Dermis microvascular lymphatic vessel endothelial cell (primary cell): ENCODE data around the gene CELF3. TPM values are rescaled to one million over a fixed set of nuclear protein-coding genes. Genes with fewer than 3 reads are reported as not detected.
"Not testable (repeated sequence)": the region's sequence is repeated elsewhere in the genome, so short reads cannot be mapped to it uniquely, and the experiment has no call there.

Source experiments
- DNase-seq, 2 donors: peaks; one replicate each; pipeline versions ENCODE4 v3.0.0 to v3.0.0-alpha.2; 2010; ENCODE audit warnings: low read depth in 2 of 2
- total RNA-seq: library from RNA; depleted of rRNA; stranded (reverse); fragments of >200 nt; gene quantifications from 2 replicates; pipeline ENCODE4 v1.2.1, GENCODE V29; 2014

Gene CELF3
- total RNA-seq, 1 donor from 2014 or later: not detected

- DNase-seq: no peak
Measured at GRCh38 chr1:151703813-151704212, 12.8 kb downstream of the CELF3 start.

- DNase-seq: no peak
Measured at GRCh38 chr1:151702936-151703335, 13.7 kb downstream of the CELF3 start.

GRCh38 chr1:151701515-151701914 is 15.1 kb downstream of the CELF3 start:
- DNase-seq: no peak

DNA sequence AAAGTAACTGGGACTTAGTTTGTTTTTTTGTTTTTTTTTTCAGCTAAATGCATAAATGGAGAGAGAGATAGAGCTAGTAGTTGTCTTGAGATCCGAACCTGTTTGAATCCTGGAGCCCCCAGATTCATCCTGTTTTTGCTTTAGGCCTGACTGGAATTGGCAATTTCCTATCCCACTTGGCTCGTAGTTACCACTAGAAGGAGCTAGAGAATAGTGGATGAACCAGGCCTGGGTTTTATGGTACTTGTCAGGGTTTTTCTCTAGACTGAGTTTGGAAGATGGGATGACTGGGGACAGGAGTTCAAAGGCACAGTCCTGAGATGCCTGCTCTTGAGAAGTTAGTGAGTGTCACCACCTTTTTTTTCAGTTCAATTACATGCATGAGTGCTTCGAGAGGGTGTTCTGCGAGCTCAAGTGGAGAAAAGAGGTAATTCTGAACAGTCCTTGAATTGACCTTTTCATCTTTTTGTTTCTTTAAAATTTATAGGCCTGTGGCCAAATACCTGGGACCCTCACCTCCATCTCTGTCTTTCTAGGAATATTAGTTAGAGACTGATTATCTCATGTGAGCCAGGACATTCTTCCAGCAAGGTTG is 23.4 kb downstream of the CELF3 start:
- DNase-seq: peak; percentile 46 to 65

GRCh38 chr1:151692226-151692625 is 24.4 kb downstream of the CELF3 start:
- peak in 1 of 2 donors; percentile 17 for DNase-seq

DNA sequence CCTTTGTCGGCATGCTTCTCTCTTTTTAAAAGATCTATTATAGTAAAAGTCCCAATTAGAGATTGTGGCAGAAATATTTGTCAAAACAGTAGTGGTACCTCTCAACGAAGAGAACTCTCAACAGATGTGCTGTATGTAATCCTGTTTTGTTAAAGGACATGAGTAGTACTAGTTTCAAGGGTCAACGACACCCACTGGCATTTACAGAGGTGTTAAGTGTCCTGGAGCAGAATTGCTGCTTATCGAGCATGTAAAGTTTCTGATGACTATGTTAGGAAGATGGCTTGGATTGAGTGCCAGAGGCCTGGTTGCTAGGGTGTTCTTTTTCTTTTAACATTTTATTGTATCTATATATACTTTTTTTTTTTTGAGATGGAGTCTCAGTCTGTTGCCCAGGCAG is 27.1 kb downstream of the CELF3 start:
- DNase-seq: no peak

DNA sequence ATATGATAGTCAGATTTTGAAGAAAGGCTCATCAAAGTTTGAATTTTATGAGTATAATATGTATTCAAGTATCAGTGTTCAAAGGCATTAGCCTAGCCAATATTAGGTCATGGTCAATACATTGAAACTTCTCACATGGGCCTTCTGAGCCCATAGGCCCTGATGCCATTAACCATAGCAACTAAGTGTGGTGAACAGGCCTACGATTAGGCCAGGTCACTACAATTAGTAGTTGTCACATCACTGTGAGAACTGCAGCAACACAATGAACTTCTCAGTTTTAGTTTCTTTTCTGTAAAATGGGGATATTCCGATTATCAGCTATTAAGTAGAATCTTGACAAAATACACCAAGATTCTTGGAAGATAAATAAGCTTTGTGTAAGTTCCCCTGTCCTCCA is 30.0 kb downstream of the CELF3 start:
- no peak for DNase-seq

- no peak for DNase-seq
Measured at GRCh38 chr1:151684128-151684527, 32.5 kb downstream of the CELF3 start.

GRCh38 chr1:151682901-151683300 is 33.7 kb downstream of the CELF3 start:
- not testable (repeated sequence) for DNase-seq

- DNase-seq: no peak
Measured at GRCh38 chr1:151681923-151682322, 34.7 kb downstream of the CELF3 start.

DNA sequence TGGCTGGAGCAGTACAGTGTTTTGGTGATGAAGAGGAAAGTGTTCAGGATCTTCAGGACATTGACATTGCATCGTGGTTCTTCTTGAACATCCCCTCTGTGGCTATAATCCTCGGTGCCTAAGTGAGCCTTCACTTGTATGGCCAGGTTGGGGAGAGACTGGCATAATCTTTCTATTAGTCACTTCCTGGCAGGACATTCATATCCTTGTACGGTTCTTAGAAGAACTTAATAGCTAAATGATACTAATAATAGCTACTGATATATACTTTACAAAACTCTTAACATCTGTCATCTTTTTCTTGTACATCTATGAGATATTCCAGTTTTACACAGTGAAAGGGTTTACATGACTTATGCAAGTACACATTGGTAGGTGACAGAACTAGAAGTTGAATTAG is 35.8 kb downstream of the CELF3 start:
- peak in 1 of 2 donors; percentile 84 for DNase-seq

GRCh38 chr1:151680391-151680790 is 36.2 kb downstream of the CELF3 start:
- DNase-seq: peak in 1 of 2 donors; percentile 23

DNA sequence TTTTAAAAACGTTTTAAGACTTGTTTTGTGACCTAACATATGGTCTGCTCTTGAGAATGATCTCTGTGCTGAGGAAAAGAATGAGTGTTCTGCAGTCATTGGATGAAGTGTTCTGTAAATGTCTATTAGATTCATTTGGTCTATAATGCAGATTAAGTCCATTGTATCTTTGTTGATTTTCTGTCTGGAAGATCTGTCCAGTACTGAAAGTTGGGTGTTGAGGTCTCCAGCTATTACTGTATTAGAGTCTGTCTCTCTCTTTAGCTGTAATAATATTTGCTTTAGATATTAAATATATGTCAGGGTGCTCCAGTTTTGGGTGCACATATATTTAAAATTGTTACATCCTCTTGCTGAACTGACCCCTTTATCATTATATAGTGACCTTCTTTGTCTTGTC is 43.2 kb downstream of the CELF3 start:
- no peak for DNase-seq

DNA sequence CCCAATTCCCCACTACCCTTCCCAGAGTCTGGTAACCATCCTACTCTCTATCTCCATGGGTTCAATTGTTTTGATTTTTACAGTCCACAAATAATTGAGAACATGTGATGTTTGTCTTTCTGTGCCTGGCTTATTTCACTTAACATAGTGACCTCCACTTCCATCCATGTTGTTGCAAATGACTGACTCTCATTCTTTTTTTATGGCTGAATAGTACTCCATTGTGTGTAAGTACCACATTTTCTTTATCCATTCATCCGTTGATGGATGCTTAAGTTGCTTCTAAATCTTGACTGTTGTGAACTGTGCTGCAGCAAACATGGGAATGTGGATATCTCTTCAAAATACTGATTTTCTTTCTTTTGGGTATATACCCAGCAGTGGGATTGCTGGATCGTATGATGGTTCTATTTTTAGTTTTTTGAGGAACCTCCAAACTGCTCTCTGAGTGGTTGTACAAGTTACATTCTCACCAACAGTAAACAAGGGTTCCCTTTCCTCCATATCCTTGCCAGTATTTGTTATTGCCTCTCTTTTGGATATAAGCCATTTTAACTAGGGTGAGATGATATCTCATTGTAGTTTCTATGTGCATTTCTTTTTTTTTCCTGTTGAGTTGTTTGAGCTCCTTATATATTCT is 46.4 kb downstream of the CELF3 start:
- DNase-seq: not testable (repeated sequence)

GRCh38 chr1:151668090-151668489 is 48.5 kb downstream of the CELF3 start:
- no peak for DNase-seq

- peak in 1 of 2 donors; percentile 49 for DNase-seq
Measured at GRCh38 chr1:151661751-151662150, 54.9 kb downstream of the CELF3 start.

- DNase-seq: no peak
Measured at GRCh38 chr1:151655371-151655770, 61.2 kb downstream of the CELF3 start.

- DNase-seq: no peak
Measured at GRCh38 chr1:151653397-151653796, 63.2 kb downstream of the CELF3 start.

Other genes with a start within 250 kb of the CELF3 start
- gene CGN, start 205.4 kb downstream of the CELF3 start, total RNA-seq: 0.13 TPM in 2 replicates
- 3.9 TPM in 2 replicates for gene TUFT1, start 176.5 kb downstream of the CELF3 start, total RNA-seq
- gene SNX27, start 104.8 kb downstream of the CELF3 start, total RNA-seq: 12.6 and 12.8 TPM in 2 replicates
- gene RIIAD1, start 4.7 kb upstream of the CELF3 start, total RNA-seq: not detected in 2 replicates
- gene MRPL9, start 46.7 kb upstream of the CELF3 start, total RNA-seq: 73.8 and 126 TPM in 2 replicates
- 4.2 and 4.4 TPM in 2 replicates for gene TDRKH, start 73.7 kb upstream of the CELF3 start, total RNA-seq
- not detected in 2 replicates for gene LINGO4, start 88.6 kb upstream of the CELF3 start, total RNA-seq
- gene RORC, start 115.0 kb upstream of the CELF3 start, total RNA-seq: not detected in 2 replicates
- gene C2CD4D, start 123.0 kb upstream of the CELF3 start, total RNA-seq: 0.13 and 0.25 TPM in 2 replicates
- gene THEM5, start 136.9 kb upstream of the CELF3 start, total RNA-seq: not detected in 2 replicates
- gene THEM4, start 192.7 kb upstream of the CELF3 start, total RNA-seq: 6.9 and 8.3 TPM in 2 replicates